Activated naive CD4-positive, alpha-beta T cell treated with anti-CD3 and anti-CD28 coated beads for 36 hours (primary cell): ENCODE results near the gene CFAP74. TPM values are rescaled to one million over a fixed set of nuclear protein-coding genes. Genes with fewer than 3 reads are reported as not detected.

Experiments
- CTCF ChIA-PET: fragments of 350-600 bp; sonication (Branson Sonifier 250); formaldehyde crosslinking; loops from one replicate; lab custom pipeline; 2021; ENCODE audit warnings: antibody characterized with exemption; lab: Charles Lee
- DNase-seq: peaks from one replicate; pipeline ENCODE4 v3.0.0-alpha.2; 2020
- H3K27ac Mint-ChIP-seq: one replicate; pipeline ENCODE4 v1.8.0; 2021; ENCODE audit warnings: mild to moderate bottlenecking, mixed read lengths
- H3K27me3 Mint-ChIP-seq: one replicate; pipeline ENCODE4 v1.8.0; 2021; ENCODE audit warnings: low read depth, mixed read lengths
- H3K36me3 Mint-ChIP-seq: one replicate; pipeline ENCODE4 v1.8.0; 2021; ENCODE audit warnings: low read depth, mixed read lengths
- H3K4me1 Mint-ChIP-seq: one replicate; pipeline ENCODE4 v1.8.0; 2021; ENCODE audit warnings: low read depth, mixed read lengths
- H3K4me3 Mint-ChIP-seq: one replicate; pipeline ENCODE4 v1.8.0; 2021; ENCODE audit warnings: mild to moderate bottlenecking, moderate library complexity, mixed read lengths
- H3K9me3 Mint-ChIP-seq: one replicate; pipeline ENCODE4 v1.8.0; 2021; ENCODE audit warnings: mixed read lengths
- intact Hi-C: fragments of 100-400 bp; cut with micrococcal nuclease; formaldehyde crosslinking; loops from one replicate; pipeline ENCODE4 v1.15.1; 2023
- total RNA-seq, 2 experiments: library from RNA; stranded (reverse); gene quantifications; one replicate each; pipeline ENCODE4 v1.2.3, GENCODE V29; 2021

Gene CFAP74
- total RNA-seq, 2 experiments from 2014 or later, result not detected

- Mint-ChIP-seq H3K27ac (no peak overlapping the region), H3K27me3 (peaks cover 12% of the 10 kb centered on the region)
- no peak for DNase-seq
These were observed 44.5 kb upstream of the CFAP74 start for GRCh38 chr1:2047749-2048729.

GRCh38 chr1:2046953-2047748 lies 43.6 kb upstream of the CFAP74 start:
- Mint-ChIP-seq H3K27ac (no peak overlapping the region), H3K27me3 (peaks cover 12% of the 10 kb centered on the region), H3K9me3 (no peaks in the 10 kb centered on the region), H3K4me3 (no peak overlapping the region), H3K36me3 (no peaks in the 10 kb centered on the region), H3K4me1 (peaks cover 19% of the 10 kb centered on the region)
- intact Hi-C loops, result loop anchor here (1.0 kb wide), 1 partner anchor 103 kb away; no protein-coding TSS in a partner anchor
- no peak for DNase-seq
- CTCF ChIA-PET, result interaction anchor here (0.6 to 5.4 kb wide), 5 partner anchors 11 to 149 kb away, joined by 3 to 52 read pairs (median 4); no protein-coding TSS in a partner anchor

More at GRCh38 chr1:2047749-2048729, 44.5 kb upstream of the CFAP74 start:
- Mint-ChIP-seq H3K36me3 (no peaks in the 10 kb centered on the region), H3K9me3 (no peaks in the 10 kb centered on the region), H3K4me1 (peaks cover 19% of the 10 kb centered on the region), H3K4me3 (peak overlapping the region; percentile 22)
- CTCF ChIA-PET, result no interaction called here
- intact Hi-C loops, result no loop called here

- Mint-ChIP-seq H3K27ac (no peak overlapping the region), H3K4me3 (no peak overlapping the region), H3K27me3 (peaks cover 12% of the 10 kb centered on the region), H3K36me3 (no peaks in the 10 kb centered on the region), H3K4me1 (peaks cover 19% of the 10 kb centered on the region), H3K9me3 (no peaks in the 10 kb centered on the region)
- intact Hi-C loops, result loop anchor here (1.0 kb wide), 1 partner anchor 102 kb away; no protein-coding TSS in a partner anchor
- DNase-seq, result peak; percentile 80
- CTCF ChIA-PET, result interaction anchor here (0.5 to 5.4 kb wide), 6 partner anchors 12 to 149 kb away, joined by 3 to 52 read pairs (median 5); no protein-coding TSS in a partner anchor
These were observed 42.8 kb upstream of the CFAP74 start for GRCh38 chr1:2046174-2046917.

- no peak for DNase-seq
- Mint-ChIP-seq H3K27ac (no peak overlapping the region), H3K9me3 (no peaks in the 10 kb centered on the region), H3K36me3 (no peaks in the 10 kb centered on the region), H3K27me3 (peaks cover 12% of the 10 kb centered on the region), H3K4me1 (peaks cover 19% of the 10 kb centered on the region), H3K4me3 (no peak overlapping the region)
- intact Hi-C loops, result loop anchor here (1.0 kb wide), 2 partner anchors 85 to 101 kb away; no protein-coding TSS in a partner anchor
- CTCF ChIA-PET, result interaction anchor here (0.5 to 5.4 kb wide), 18 partner anchors 10 to 149 kb away, joined by 3 to 52 read pairs (median 4); partner anchors contain the start of genes CFAP74, FAAP20 and GABRD
These were observed 42.0 kb upstream of the CFAP74 start for GRCh38 chr1:2045468-2046173.

GRCh38 chr1:2044510-2045319 lies 41.1 kb upstream of the CFAP74 start:
- H3K27me3 Mint-ChIP-seq, result peaks cover 12% of the 10 kb centered on the region

GRCh38 chr1:2043886-2044285 lies 40.3 kb upstream of the CFAP74 start:
- Mint-ChIP-seq H3K4me1 (peaks cover 14% of the 10 kb centered on the region), H3K36me3 (no peaks in the 10 kb centered on the region), H3K27ac (no peak overlapping the region), H3K9me3 (no peaks in the 10 kb centered on the region), H3K4me3 (peak overlapping the region; percentile 22), H3K27me3 (peaks cover 7% of the 10 kb centered on the region)
- CTCF ChIA-PET, result interaction anchor here (0.8 to 5.4 kb wide), 16 partner anchors 9 to 340 kb away, joined by 3 to 52 read pairs (median 4); partner anchors contain the start of gene CALML6
- DNase-seq, result no peak
- intact Hi-C loops, result no loop called here

More at GRCh38 chr1:2044510-2045319, 41.1 kb upstream of the CFAP74 start:
- CTCF ChIA-PET, result interaction anchor here (0.6 to 5.4 kb wide), 28 partner anchors 9 to 339 kb away, joined by 3 to 52 read pairs (median 4); partner anchors contain the start of genes CALML6, CFAP74, FAAP20 and GABRD
- H3K9me3 Mint-ChIP-seq, result no peaks in the 10 kb centered on the region
- H3K36me3 Mint-ChIP-seq, result no peaks in the 10 kb centered on the region
- no peak overlapping the region for H3K27ac Mint-ChIP-seq
- peaks cover 19% of the 10 kb centered on the region for H3K4me1 Mint-ChIP-seq
- intact Hi-C loops, result loop anchor here (1.0 kb wide), 1 partner anchor 84 kb away; no protein-coding TSS in a partner anchor
- H3K4me3 Mint-ChIP-seq, result peak overlapping the region; percentile 34
- peak; percentile 73 for DNase-seq

- H3K4me1 Mint-ChIP-seq, result peaks cover 12% of the 10 kb centered on the region
- H3K4me3 Mint-ChIP-seq, result no peak overlapping the region
- intact Hi-C loops, result no loop called here
- CTCF ChIA-PET, result interaction anchor here (1.2 to 5.4 kb wide), 8 partner anchors 12 to 341 kb away, joined by 3 to 52 read pairs (median 5); partner anchors contain the start of gene CALML6
- H3K27ac Mint-ChIP-seq, result no peak overlapping the region
- no peaks in the 10 kb centered on the region for H3K9me3 Mint-ChIP-seq
- H3K36me3 Mint-ChIP-seq, result no peaks in the 10 kb centered on the region
- DNase-seq, result no peak
- H3K27me3 Mint-ChIP-seq, result peaks cover 3% of the 10 kb centered on the region
These were observed 39.5 kb upstream of the CFAP74 start for GRCh38 chr1:2042830-2043773.

- Mint-ChIP-seq H3K36me3 (no peaks in the 10 kb centered on the region), H3K9me3 (no peaks in the 10 kb centered on the region), H3K4me3 (no peak overlapping the region), H3K27me3 (peaks cover 3% of the 10 kb centered on the region), H3K27ac (no peak overlapping the region), H3K4me1 (peaks cover 12% of the 10 kb centered on the region)
- intact Hi-C loops, result no loop called here
- CTCF ChIA-PET, result interaction anchor here (5.4 kb wide), 1 partner anchor 81 kb away, joined by 52 read pairs; no protein-coding TSS in a partner anchor
- no peak for DNase-seq
These were observed 38.3 kb upstream of the CFAP74 start for GRCh38 chr1:2041887-2042286.

GRCh38 chr1:2041305-2041704 lies 37.7 kb upstream of the CFAP74 start:
- no peak overlapping the region for H3K27ac Mint-ChIP-seq
- no peaks in the 10 kb centered on the region for H3K9me3 Mint-ChIP-seq
- DNase-seq, result no peak
- peaks cover 10% of the 10 kb centered on the region for H3K4me1 Mint-ChIP-seq
- H3K27me3 Mint-ChIP-seq, result peaks cover 3% of the 10 kb centered on the region
- CTCF ChIA-PET, result interaction anchor here (1.3 kb wide), 1 partner anchor 133 kb away, joined by 5 read pairs; no protein-coding TSS in a partner anchor
- no peak overlapping the region for H3K4me3 Mint-ChIP-seq
- no peaks in the 10 kb centered on the region for H3K36me3 Mint-ChIP-seq
- intact Hi-C loops, result no loop called here
